AG04450 (cell line): ENCODE measurements around the gene FGF6. TPM values are rescaled to one million over a fixed set of nuclear protein-coding genes. Genes with fewer than 3 reads are reported as not detected.
"Not testable (repeated sequence)": the region's sequence is repeated elsewhere in the genome, so short reads cannot be mapped to it uniquely, and the experiment has no call there.

Experiments
- CTCF ChIA-PET: fragments of 300-600, 350-600 bp; formaldehyde crosslinking; extraction: SDS; loops from one replicate; lab custom pipeline; 2022; ENCODE audit warnings: antibody characterized with exemption, inconsistent platforms; lab: Charles Lee
- POLR2A ChIA-PET: fragments of 350-600 bp; formaldehyde crosslinking; extraction: SDS; loops from one replicate; lab custom pipeline; 2021; ENCODE audit warnings: antibody characterized with exemption, inconsistent platforms; lab: Yijun Ruan, JAX
- DNase-seq: peaks from one replicate; pipeline ENCODE4 v3.0.0-alpha.2; 2011; ENCODE audit warnings: low read depth, low spot score
- H3K27ac ChIP-seq: one replicate; pipeline ENCODE4 v1.5.1; 2012; ENCODE audit warnings: low read depth, low read length, control low read depth
- H3K27me3 ChIP-seq: one replicate; pipeline ENCODE4 v1.6.0; 2012; ENCODE audit warnings: low read length; ENCODE audit not compliant: control insufficient read depth, insufficient read depth
- H3K4me3 ChIP-seq: 2 replicates; pipeline ENCODE4 v1.5.1; 2011; ENCODE audit warnings: mild to moderate bottlenecking, low read depth, low read length, control low read depth
- H3K9me3 ChIP-seq: 2 replicates; pipeline ENCODE4 v1.5.1; 2012; ENCODE audit warnings: low read length; ENCODE audit not compliant: control insufficient read depth, insufficient read depth
- polyA plus RNA-seq: library from polyadenylated mRNA; depleted of rRNA; stranded (reverse); fragments of >200 nt; gene quantifications from 2 replicates; pipeline ENCODE4 v1.2.3, GENCODE V29; 2011
- TF ChIP-seq, protein P1 (sequence below): IDR thresholded peaks from 2 replicates; pipeline ENCODE4 v1.5.1; 2011; ENCODE audit warnings: low read depth, low read length, control low read depth, inconsistent platforms

FGF6 gene
- polyA plus RNA-seq, 1 experiment = not detected

GRCh38 chr12:4477129-4477528 is 31.5 kb upstream of the FGF6 start:
- ChIA-PET CTCF (no interaction called here), POLR2A (no interaction called here)
- peaks cover 2% of the 10 kb centered on the region for H3K27me3 ChIP-seq
- no peak overlapping the region for H3K4me3 ChIP-seq
- TF ChIP-seq, protein P1, sequence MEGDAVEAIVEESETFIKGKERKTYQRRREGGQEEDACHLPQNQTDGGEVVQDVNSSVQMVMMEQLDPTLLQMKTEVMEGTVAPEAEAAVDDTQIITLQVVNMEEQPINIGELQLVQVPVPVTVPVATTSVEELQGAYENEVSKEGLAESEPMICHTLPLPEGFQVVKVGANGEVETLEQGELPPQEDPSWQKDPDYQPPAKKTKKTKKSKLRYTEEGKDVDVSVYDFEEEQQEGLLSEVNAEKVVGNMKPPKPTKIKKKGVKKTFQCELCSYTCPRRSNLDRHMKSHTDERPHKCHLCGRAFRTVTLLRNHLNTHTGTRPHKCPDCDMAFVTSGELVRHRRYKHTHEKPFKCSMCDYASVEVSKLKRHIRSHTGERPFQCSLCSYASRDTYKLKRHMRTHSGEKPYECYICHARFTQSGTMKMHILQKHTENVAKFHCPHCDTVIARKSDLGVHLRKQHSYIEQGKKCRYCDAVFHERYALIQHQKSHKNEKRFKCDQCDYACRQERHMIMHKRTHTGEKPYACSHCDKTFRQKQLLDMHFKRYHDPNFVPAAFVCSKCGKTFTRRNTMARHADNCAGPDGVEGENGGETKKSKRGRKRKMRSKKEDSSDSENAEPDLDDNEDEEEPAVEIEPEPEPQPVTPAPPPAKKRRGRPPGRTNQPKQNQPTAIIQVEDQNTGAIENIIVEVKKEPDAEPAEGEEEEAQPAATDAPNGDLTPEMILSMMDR = no peak
- no peak overlapping the region for H3K27ac ChIP-seq
- no peak for DNase-seq
- no peaks in the 10 kb centered on the region for H3K9me3 ChIP-seq

- peaks cover 2% of the 10 kb centered on the region for H3K27me3 ChIP-seq
- no peak for DNase-seq
- TF ChIP-seq, protein P1 = no peak
- ChIA-PET CTCF (no interaction called here), POLR2A (no interaction called here)
- H3K9me3 ChIP-seq = no peaks in the 10 kb centered on the region
- H3K4me3 ChIP-seq = no peak overlapping the region
- no peak overlapping the region for H3K27ac ChIP-seq
Measured at GRCh38 chr12:4472046-4472445, 26.4 kb upstream of the FGF6 start.

DNA sequence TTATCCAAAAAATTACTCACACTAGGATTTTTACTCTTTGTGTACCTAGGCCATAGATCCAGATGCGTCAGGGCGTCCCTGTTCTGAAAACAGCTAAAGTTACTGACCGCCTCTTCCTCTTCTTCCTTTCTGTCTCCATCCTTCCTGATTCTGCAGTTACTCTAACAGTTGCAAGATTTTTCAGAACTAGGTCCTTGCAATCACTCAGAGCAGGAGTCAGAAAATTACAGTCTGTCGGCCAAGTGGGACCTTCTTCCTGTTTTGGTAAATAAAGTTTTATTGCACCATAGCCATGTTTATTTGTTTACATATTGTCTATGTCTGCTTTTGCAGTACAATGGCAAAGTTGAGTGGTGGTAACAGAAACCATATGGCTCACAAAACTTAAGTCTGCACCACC is 25.6 kb upstream of the FGF6 start:
- H3K4me3 ChIP-seq = no peak overlapping the region
- DNase-seq = no peak
- no peak overlapping the region for H3K27ac ChIP-seq
- ChIA-PET POLR2A (no interaction called here), CTCF (interaction anchor here (1.3 kb wide), 1 partner anchor 49 kb away, joined by 3 read pairs; no protein-coding TSS in a partner anchor)
- TF ChIP-seq, protein P1 = no peak
- peaks cover 2% of the 10 kb centered on the region for H3K27me3 ChIP-seq
- no peaks in the 10 kb centered on the region for H3K9me3 ChIP-seq

- no peak overlapping the region for H3K4me3 ChIP-seq
Measured at GRCh38 chr12:4468994-4469393, 23.4 kb upstream of the FGF6 start.

DNA sequence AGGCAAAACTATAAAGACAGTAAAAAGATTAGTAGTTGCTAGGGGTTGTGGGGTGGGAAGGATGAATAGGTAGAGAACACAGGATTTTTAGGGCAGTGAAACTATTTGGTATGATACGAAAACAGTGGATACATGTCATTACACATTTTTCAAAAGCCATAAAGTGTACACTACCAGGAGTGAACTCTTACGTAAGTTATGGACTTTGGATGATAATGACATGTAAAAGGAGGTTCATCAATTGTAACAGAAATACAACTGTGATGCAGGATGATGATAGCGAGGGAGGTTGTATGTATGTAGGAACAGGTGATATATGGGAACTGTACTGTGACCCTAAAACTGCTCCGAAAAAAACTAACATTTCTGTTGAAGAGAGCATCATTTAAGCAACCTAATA is 15.1 kb upstream of the FGF6 start:
- CTCF ChIA-PET = interaction anchor here (0.6 kb wide), 1 partner anchor 37 kb away, joined by 7 read pairs; no protein-coding TSS in a partner anchor
- POLR2A ChIA-PET = interaction anchor here (0.6 kb wide), 1 partner anchor 116 kb away, joined by 3 read pairs; no protein-coding TSS in a partner anchor
- TF ChIP-seq, protein P1 = no peak
- Histone ChIP-seq H3K9me3 (no peaks in the 10 kb centered on the region), H3K27me3 (no peaks in the 10 kb centered on the region), H3K4me3 (no peak overlapping the region), H3K27ac (no peak overlapping the region)
- DNase-seq = no peak

More at GRCh38 chr12:4468994-4469393, 23.4 kb upstream of the FGF6 start:
- POLR2A ChIA-PET = no interaction called here
- no peak for DNase-seq
- no peak overlapping the region for H3K27ac ChIP-seq
- no peaks in the 10 kb centered on the region for H3K27me3 ChIP-seq
- H3K9me3 ChIP-seq = no peaks in the 10 kb centered on the region
- TF ChIP-seq, protein P1 = no peak
- CTCF ChIA-PET = no interaction called here

GRCh38 chr12:4455849-4456248 is 10.2 kb upstream of the FGF6 start:
- H3K4me3 ChIP-seq, DNase-seq, H3K27me3 ChIP-seq, POLR2A ChIA-PET, H3K27ac ChIP-seq, H3K9me3 ChIP-seq, CTCF ChIA-PET: not testable (repeated sequence)
